Psoas muscle (tissue), 8 donors: Measurements from ENCODE around the gene CCDC7. TPM values are rescaled to one million over a fixed set of nuclear protein-coding genes. Genes with fewer than 3 reads are reported as not detected.
"Not testable (repeated sequence)": the region's sequence is repeated elsewhere in the genome, so short reads cannot be mapped to it uniquely, and the experiment has no call there.

ENCODE experiments used
- ATAC-seq, 4 donors: fragments of 200-7000 bp; cut with Tn5 transposase; one replicate each; pipeline ENCODE4 v1.9.1; 2020; ENCODE audit warnings: moderate library complexity in 3 of 4, mild to moderate bottlenecking in 2 of 4
- DNase-seq, 2 donors: peaks; one replicate each; pipeline ENCODE4 v3.0.0-alpha.2; 2020
- H3K27ac ChIP-seq: fragments of 200-600 bp; one replicate; pipeline ENCODE4 v1.8.0; 2022
- H3K27me3 ChIP-seq, 3 donors: fragments of 200-600 bp in 1 of 3; one replicate each; pipeline versions ENCODE4 v1.6.1 to v1.8.0; 2013 to 2022; ENCODE audit warnings: low read length in 2 of 3, mild to moderate bottlenecking in 2 of 3, moderate library complexity in 1 of 3; ENCODE audit not compliant: insufficient read depth in 3 of 3
- H3K36me3 ChIP-seq, 2 donors: fragments of 200-600 bp in 1 of 2; one replicate each; pipeline versions ENCODE4 v1.6.1 to v1.8.0; 2013 to 2022; ENCODE audit warnings: low read depth in 1 of 2, mild to moderate bottlenecking in 1 of 2, moderate library complexity in 1 of 2; ENCODE audit not compliant: insufficient read depth in 1 of 2
- H3K4me1 ChIP-seq: fragments of 200-600 bp; one replicate; pipeline ENCODE4 v1.8.0; 2022
- H3K4me3 ChIP-seq: fragments of 200-600 bp; one replicate; pipeline ENCODE4 v1.8.0; 2022; ENCODE audit warnings: mild to moderate bottlenecking
- H3K9me3 ChIP-seq: fragments of 200-600 bp; one replicate; pipeline ENCODE4 v1.8.0; 2022
- CTCF ChIP-seq: fragments of 200-600 bp; IDR thresholded peaks from one replicate; pipeline ENCODE4 v1.8.0; 2022; ENCODE audit warnings: antibody characterized with exemption
- WGBS, 3 donors: extraction: QIAGEN DNeasy Blood & Tissue Kit; methylation state at CpG; one replicate each; pipeline versions ENCODE4 v1.1.6 to v1.1.7; 2013; 5-methylcytosine and 5-hydroxymethylcytosine counted together
- intact Hi-C, 2 donors: fragments of 100-400 bp; cut with DNase I; formaldehyde crosslinking; loops; one replicate each; pipeline versions ENCODE4 v1.11.0 to v1.14.2; 2022
- polyA plus RNA-seq, 3 donors: library from polyadenylated mRNA; stranded (reverse); fragments of 200-250 nt; gene quantifications; one replicate each; pipeline ENCODE4 v1.2.3, GENCODE V29; 2013
- total RNA-seq, 4 donors: library from RNA; stranded (reverse); fragmentation: NEBNext Ultra II Directional in 2 of 4; extraction: Animal tissue kit (Norgen Biotek cat#: 25700) in 2 of 4; gene quantifications; one replicate each; pipeline versions ENCODE4 v1.2.1 to v1.2.4, GENCODE V29; 2021 to 2023
- donor health status: healthy with polysubstance abuse.
- donor health status: DM: no; HTN: no; CAD: no; lungs with moderate emphysema.
- donor health status: Bipolar disorder and iron deficiency.
- donor health status: healthy.
- donor health status: DM: yes; HTN: yes; CAD: no.
- donor health status: DM: no; HTN: no; CAD: no.
- donor health status: DM: no; HTN: no; CAD: no.
- donor health status: DM: yes; HTN: yes; CAD: no.

Gene CCDC7
- total and polyA plus RNA-seq, 7 donors, result 0.85 to 20.4 (median 13.5) TPM

GRCh38 chr10:32489158-32489557 is 43.2 kb downstream of the CCDC7 start:
- H3K27ac ChIP-seq, result no peak overlapping the region
- ATAC-seq (no peak), DNase-seq (no peak)
- no peaks in the 10 kb centered on the region for H3K27me3 ChIP-seq
- H3K9me3 ChIP-seq, result no peaks in the 10 kb centered on the region
- no peak for TF ChIP-seq CTCF
- 84 to 100% (median 89%) methylated on average over 1 of the region's 1 CpG for whole genome bisulfite sequencing, 3 donors
- H3K36me3 ChIP-seq, result no peaks in the 10 kb centered on the region
- H3K4me1 ChIP-seq, result no peaks in the 10 kb centered on the region
- no peak overlapping the region for H3K4me3 ChIP-seq
- intact Hi-C loops, result no loop called here

- Histone ChIP-seq H3K4me1 (no peaks in the 10 kb centered on the region), H3K27ac (no peak overlapping the region), H3K9me3 (peaks cover under 1% of the 10 kb centered on the region), H3K36me3 (no peaks in the 10 kb centered on the region), H3K4me3 (no peak overlapping the region), H3K27me3 (no peaks in the 10 kb centered on the region)
- ATAC-seq (no peak), DNase-seq (no peak)
- no peak for TF ChIP-seq CTCF
- intact Hi-C loops, result no loop called here
Observed at GRCh38 chr10:32489901-32490300, 44.0 kb downstream of the CCDC7 start.

- H3K4me3 ChIP-seq, DNase-seq, H3K4me1 ChIP-seq, intact Hi-C loops, ATAC-seq, H3K36me3 ChIP-seq, H3K27ac ChIP-seq, H3K27me3 ChIP-seq: not testable (repeated sequence)
- WGBS, 3 donors, result 50 to 100% (median 73%) methylated on average over 2 of the region's 2 CpGs
- peaks cover 11% of the 10 kb centered on the region for H3K9me3 ChIP-seq
Observed at GRCh38 chr10:32494562-32494961, 48.6 kb downstream of the CCDC7 start.

- H3K9me3 ChIP-seq, H3K27me3 ChIP-seq, intact Hi-C loops, DNase-seq, H3K4me1 ChIP-seq, H3K4me3 ChIP-seq, H3K27ac ChIP-seq, H3K36me3 ChIP-seq, ATAC-seq: not testable (repeated sequence)
- 94 to 98% (median 97%) methylated on average over 26 to 31 of the region's 31 CpGs for WGBS, 3 donors
Observed at GRCh38 chr10:32500136-32500535, 54.2 kb downstream of the CCDC7 start.

- H3K9me3 ChIP-seq, result no peaks in the 10 kb centered on the region
- WGBS, 3 donors, result 65 to 76% (median 73%) methylated on average over 7 of the region's 7 CpGs
- ATAC-seq (no peak), DNase-seq (no peak)
- no peak overlapping the region for H3K27ac ChIP-seq
- TF ChIP-seq CTCF, result no peak
- intact Hi-C loops, result no loop called here
- no peak overlapping the region for H3K4me3 ChIP-seq
- no peaks in the 10 kb centered on the region for H3K27me3 ChIP-seq
- no peaks in the 10 kb centered on the region for H3K36me3 ChIP-seq
- no peaks in the 10 kb centered on the region for H3K4me1 ChIP-seq
Observed at GRCh38 chr10:32501906-32502305, 56.0 kb downstream of the CCDC7 start.

GRCh38 chr10:32505762-32506420 is 60.0 kb downstream of the CCDC7 start:
- DNase-seq, result not testable (repeated sequence)
- WGBS, 3 donors, result 93 to 97% (median 95%) methylated on average over 37 to 39 of the region's 39 CpGs

More at GRCh38 chr10:32505762-32506420, 60.0 kb downstream of the CCDC7 start:
- H3K4me3 ChIP-seq, H3K4me1 ChIP-seq, H3K36me3 ChIP-seq, ATAC-seq, H3K9me3 ChIP-seq, H3K27me3 ChIP-seq, intact Hi-C loops, H3K27ac ChIP-seq: not testable (repeated sequence)
